ENCODE results near the gene ARHGAP26. TPM values are rescaled to one million over a fixed set of nuclear protein-coding genes. Genes with fewer than 3 reads are reported as not detected.

Gene ARHGAP26
- total RNA-seq, 1 experiment from 2014 or later: 79.8 TPM

GRCh38 chr5:143226361-143226760 is 456.2 kb downstream of the ARHGAP26 start:
- Mint-ChIP-seq H3K4me1 (ENCODE audit: low read depth, unreplicated experiment) (no peaks in the 10 kb centered on the region), H3K9me3 (ENCODE audit: unreplicated experiment) (no peaks in the 10 kb centered on the region), H3K27ac (ENCODE audit: unreplicated experiment) (no peak overlapping the region), H3K27me3 (ENCODE audit: insufficient read depth, unreplicated experiment) (no peaks in the 10 kb centered on the region), H3K4me3 (ENCODE audit: unreplicated experiment) (no peak overlapping the region), H3K36me3 (ENCODE audit: insufficient read depth, unreplicated experiment) (peaks cover 28% of the 10 kb centered on the region)
- H3K4me3 ChIP-seq (ENCODE audit: low read depth, low read length): no peak overlapping the region
- TF ChIP-seq CTCF (IDR thresholded peaks at IDR 0.05; ENCODE audit: insufficient read depth in 1 of 2, low read depth in 1 of 2, low read length in 1 of 2, severe bottlenecking in 1 of 2, unreplicated experiment in 1 of 2): no peak
- POLR2A ChIA-PET: no interaction called here
- H3K36me3 ChIP-seq (ENCODE audit: control insufficient read depth, insufficient read depth, low read length): no peaks in the 10 kb centered on the region
- BruUV-seq (replicated peaks): no TSS peak
- CTCF ChIA-PET: no interaction called here
- no peaks in the 10 kb centered on the region for H3K27me3 ChIP-seq (replicated peaks; ENCODE audit: control insufficient read depth, insufficient read depth, low read length)
- intact Hi-C loops (cut with micrococcal nuclease; ENCODE audit: unreplicated experiment): no loop called here
- H3K4me1 ChIP-seq: no peaks in the 10 kb centered on the region
- DNase-seq: no peak
- H3K9me3 ChIP-seq: no peaks in the 10 kb centered on the region

- ChIA-PET POLR2A (no interaction called here), CTCF (no interaction called here)
- Mint-ChIP-seq H3K9me3 (ENCODE audit: unreplicated experiment) (no peaks in the 10 kb centered on the region), H3K4me3 (ENCODE audit: unreplicated experiment) (no peak overlapping the region), H3K4me1 (ENCODE audit: low read depth, unreplicated experiment) (no peaks in the 10 kb centered on the region), H3K36me3 (ENCODE audit: insufficient read depth, unreplicated experiment) (peaks cover 28% of the 10 kb centered on the region), H3K27ac (ENCODE audit: unreplicated experiment) (no peak overlapping the region), H3K27me3 (ENCODE audit: insufficient read depth, unreplicated experiment) (no peaks in the 10 kb centered on the region)
- no peak for TF ChIP-seq CTCF (IDR thresholded peaks at IDR 0.05; ENCODE audit: insufficient read depth in 1 of 2, low read depth in 1 of 2, low read length in 1 of 2, severe bottlenecking in 1 of 2, unreplicated experiment in 1 of 2)
- Histone ChIP-seq H3K9me3 (no peaks in the 10 kb centered on the region), H3K27me3 (replicated peaks; ENCODE audit: control insufficient read depth, insufficient read depth, low read length) (no peaks in the 10 kb centered on the region), H3K36me3 (ENCODE audit: control insufficient read depth, insufficient read depth, low read length) (no peaks in the 10 kb centered on the region), H3K4me1 (no peaks in the 10 kb centered on the region), H3K4me3 (ENCODE audit: low read depth, low read length) (no peak overlapping the region)
- DNase-seq: no peak
- intact Hi-C loops (cut with micrococcal nuclease; ENCODE audit: unreplicated experiment): no loop called here
- BruUV-seq (replicated peaks): no TSS peak
These were observed 456.7 kb downstream of the ARHGAP26 start for GRCh38 chr5:143226872-143227271.

GRCh38 chr5:143227301-143227700 is 457.1 kb downstream of the ARHGAP26 start:
- no peaks in the 10 kb centered on the region for H3K9me3 Mint-ChIP-seq (ENCODE audit: unreplicated experiment)
- no TSS peak for BruUV-seq (replicated peaks)
- no peaks in the 10 kb centered on the region for H3K9me3 ChIP-seq
- no peak overlapping the region for H3K27ac Mint-ChIP-seq (ENCODE audit: unreplicated experiment)
- intact Hi-C loops (cut with micrococcal nuclease; ENCODE audit: unreplicated experiment): no loop called here
- no peaks in the 10 kb centered on the region for H3K36me3 ChIP-seq (ENCODE audit: control insufficient read depth, insufficient read depth, low read length)
- H3K4me3 Mint-ChIP-seq (ENCODE audit: unreplicated experiment): no peak overlapping the region
- ChIA-PET POLR2A (no interaction called here), CTCF (no interaction called here)
- H3K36me3 Mint-ChIP-seq (ENCODE audit: insufficient read depth, unreplicated experiment): peaks cover 26% of the 10 kb centered on the region
- H3K27me3 ChIP-seq (replicated peaks; ENCODE audit: control insufficient read depth, insufficient read depth, low read length): no peaks in the 10 kb centered on the region
- no peaks in the 10 kb centered on the region for H3K27me3 Mint-ChIP-seq (ENCODE audit: insufficient read depth, unreplicated experiment)
- DNase-seq: no peak
- no peak for TF ChIP-seq CTCF (IDR thresholded peaks at IDR 0.05; ENCODE audit: insufficient read depth in 1 of 2, low read depth in 1 of 2, low read length in 1 of 2, severe bottlenecking in 1 of 2, unreplicated experiment in 1 of 2)
- H3K4me1 Mint-ChIP-seq (ENCODE audit: low read depth, unreplicated experiment): no peaks in the 10 kb centered on the region
- H3K4me1 ChIP-seq: no peaks in the 10 kb centered on the region
- no peak overlapping the region for H3K4me3 ChIP-seq (ENCODE audit: low read depth, low read length)
